Esophagus squamous epithelium (tissue), 5 donors: ENCODE data around the gene BIRC2. TPM values are rescaled to one million over a fixed set of nuclear protein-coding genes. Genes with fewer than 3 reads are reported as not detected.
"Not testable (repeated sequence)": the region's sequence is repeated elsewhere in the genome, so short reads cannot be mapped to it uniquely, and the experiment has no call there.

Experiments
- DNase-seq: peaks from one replicate; lab custom pipeline; 2025; lab: John Stamatoyannopoulos, UW
- H3K27ac ChIP-seq, 4 donors: fragments of 200-600 bp; sonication (generic); one replicate each; pipeline ENCODE4 v1.5.1; 2016 to 2019; ENCODE audit warnings: mild to moderate bottlenecking in 1 of 4
- H3K27me3 ChIP-seq, 4 donors: fragments of 200-600 bp; sonication (generic); 1 replicate in 3 of 4; 2 replicates in 1 of 4; pipeline versions ENCODE4 v1.5.1 to v1.6.0; 2017 to 2021; ENCODE audit warnings: antibody characterized with exemption in 1 of 4
- H3K36me3 ChIP-seq, 3 donors: fragments of 200-600 bp; sonication (generic); one replicate each; pipeline ENCODE4 v1.5.1; 2016 to 2019
- H3K4me1 ChIP-seq, 3 donors: fragments of 200-600 bp; sonication (generic); one replicate each; pipeline ENCODE4 v1.5.1; 2017 to 2019
- H3K4me3 ChIP-seq, 4 donors: fragments of 200-600 bp; sonication (generic); 1 replicate in 3 of 4; 2 replicates in 1 of 4; pipeline ENCODE4 v1.5.1; 2016 to 2019; ENCODE audit warnings: mild to moderate bottlenecking in 2 of 4, moderate library complexity in 1 of 4
- H3K9me3 ChIP-seq, 3 donors: fragments of 200-600 bp; sonication (generic); one replicate each; pipeline ENCODE4 v1.5.1; 2016 to 2019
- POLR2A ChIP-seq, 4 donors: fragments of 450-650 bp; IDR thresholded peaks; one replicate each; pipeline ENCODE4 v1.6.1; 2017; ENCODE audit warnings: antibody characterized with exemption in 4 of 4, mild to moderate bottlenecking in 4 of 4, moderate library complexity in 3 of 4
- WGBS, 2 donors: methylation state at CpG; one replicate each; pipeline ENCODE4 v1.1.5; 2018; 5-methylcytosine and 5-hydroxymethylcytosine counted together
- intact Hi-C: fragments of 100-400 bp; cut with DNase I; formaldehyde crosslinking; loops from one replicate; pipeline ENCODE4 v1.15.0; 2022
- total RNA-seq, 4 donors: library from RNA; depleted of rRNA; stranded (reverse); fragments of >200 nt; gene quantifications; one replicate each; pipeline ENCODE4 v1.1.0, GENCODE V29; 2016
- TF ChIP-seq, protein P1 (sequence below), 6 experiments: fragments of 450-650 bp in 4 of 6; fragments of 200-600 bp in 2 of 6; sonication (generic) in 2 of 6; IDR thresholded peaks; one replicate each; pipeline ENCODE4 v1.5.1; 2016 to 2019; ENCODE audit warnings: antibody characterized with exemption in 6 of 6, mild to moderate bottlenecking in 4 of 6, moderate library complexity in 4 of 6
- donor health status: DM: yes; HTN: yes; CAD: no.

Gene BIRC2
- total RNA-seq, 4 donors from 2014 or later = 18.9 to 38.7 (median 26.4) TPM

- no peaks in the 10 kb centered on the region for H3K27me3 ChIP-seq
- TF ChIP-seq, protein P1, sequence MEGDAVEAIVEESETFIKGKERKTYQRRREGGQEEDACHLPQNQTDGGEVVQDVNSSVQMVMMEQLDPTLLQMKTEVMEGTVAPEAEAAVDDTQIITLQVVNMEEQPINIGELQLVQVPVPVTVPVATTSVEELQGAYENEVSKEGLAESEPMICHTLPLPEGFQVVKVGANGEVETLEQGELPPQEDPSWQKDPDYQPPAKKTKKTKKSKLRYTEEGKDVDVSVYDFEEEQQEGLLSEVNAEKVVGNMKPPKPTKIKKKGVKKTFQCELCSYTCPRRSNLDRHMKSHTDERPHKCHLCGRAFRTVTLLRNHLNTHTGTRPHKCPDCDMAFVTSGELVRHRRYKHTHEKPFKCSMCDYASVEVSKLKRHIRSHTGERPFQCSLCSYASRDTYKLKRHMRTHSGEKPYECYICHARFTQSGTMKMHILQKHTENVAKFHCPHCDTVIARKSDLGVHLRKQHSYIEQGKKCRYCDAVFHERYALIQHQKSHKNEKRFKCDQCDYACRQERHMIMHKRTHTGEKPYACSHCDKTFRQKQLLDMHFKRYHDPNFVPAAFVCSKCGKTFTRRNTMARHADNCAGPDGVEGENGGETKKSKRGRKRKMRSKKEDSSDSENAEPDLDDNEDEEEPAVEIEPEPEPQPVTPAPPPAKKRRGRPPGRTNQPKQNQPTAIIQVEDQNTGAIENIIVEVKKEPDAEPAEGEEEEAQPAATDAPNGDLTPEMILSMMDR (IDR thresholded peaks at IDR 0.05) = no peak
- no peak for TF ChIP-seq POLR2A (IDR thresholded peaks at IDR 0.05)
- H3K27ac ChIP-seq = no peak overlapping the region
- no peak overlapping the region for H3K4me3 ChIP-seq
- 82 to 92% methylated on average over 3 of the region's 3 CpGs for WGBS, 2 donors
- intact Hi-C loops = no loop called here
- H3K9me3 ChIP-seq = no peaks in the 10 kb centered on the region
- H3K4me1 ChIP-seq = no peaks in the 10 kb centered on the region
- H3K36me3 ChIP-seq = peaks cover 0 to 56% (median 18%) of the 10 kb centered on the region in 3 donors
- DNase-seq = no peak
These were observed 21.5 kb downstream of the BIRC2 start for GRCh38 chr11:102368472-102368871.

GRCh38 chr11:102374633-102375424 is 27.8 kb downstream of the BIRC2 start:
- WGBS, 2 donors = 86 to 94% methylated on average over 13 to 15 of the region's 31 CpGs
- H3K27ac ChIP-seq, H3K9me3 ChIP-seq, H3K27me3 ChIP-seq, DNase-seq, intact Hi-C loops, H3K4me3 ChIP-seq: not testable (repeated sequence)
- H3K4me1 ChIP-seq = peaks cover 0 to 10% (median 0%) of the 10 kb centered on the region in 3 donors
- H3K36me3 ChIP-seq = peaks cover 0 to 50% (median 3%) of the 10 kb centered on the region in 3 donors

DNA sequence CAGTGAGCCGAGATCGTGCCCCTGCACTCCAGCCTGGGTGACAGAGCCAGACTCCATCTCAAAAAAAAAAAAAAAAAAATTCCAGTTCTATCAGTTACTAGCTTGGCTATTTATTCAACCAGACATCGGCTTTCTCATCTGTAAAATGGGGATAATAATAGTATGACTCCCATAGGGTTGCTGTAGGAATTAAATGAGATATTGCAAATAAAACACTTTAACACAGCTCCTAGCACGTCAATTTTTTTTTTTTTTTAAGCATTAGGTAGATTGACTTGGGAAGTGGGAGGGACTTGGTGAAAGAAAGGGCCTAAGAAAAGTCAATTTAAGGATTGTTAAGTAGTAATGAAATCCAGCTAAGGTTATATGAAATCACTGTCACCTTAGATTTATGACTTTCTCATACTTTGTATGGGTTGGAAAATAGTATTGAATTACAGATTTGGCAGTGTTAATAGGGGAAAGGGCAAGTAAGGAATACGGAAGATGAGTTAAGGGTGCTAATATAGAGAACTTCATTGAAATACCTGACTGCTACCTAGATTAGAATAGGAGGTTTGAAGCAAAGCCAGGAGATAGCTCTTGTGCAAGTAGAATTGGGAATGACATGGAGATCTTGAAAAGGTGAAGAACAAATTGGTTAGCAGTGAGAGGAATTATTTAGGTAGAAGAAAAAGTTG is 28.8 kb downstream of the BIRC2 start:
- no peaks in the 10 kb centered on the region for H3K9me3 ChIP-seq
- H3K36me3 ChIP-seq = peaks cover 0 to 61% (median 3%) of the 10 kb centered on the region in 3 donors
- no peak overlapping the region for H3K4me3 ChIP-seq
- H3K27ac ChIP-seq = no peak overlapping the region
- H3K4me1 ChIP-seq = peaks cover 0 to 10% (median 0%) of the 10 kb centered on the region in 3 donors
- intact Hi-C loops = no loop called here
- no peaks in the 10 kb centered on the region for H3K27me3 ChIP-seq
- 87 to 97% methylated on average over 5 of the region's 5 CpGs for WGBS, 2 donors
- TF ChIP-seq, protein P1 (IDR thresholded peaks at IDR 0.05) = no peak
- no peak for TF ChIP-seq POLR2A (IDR thresholded peaks at IDR 0.05)
- no peak for DNase-seq

DNA sequence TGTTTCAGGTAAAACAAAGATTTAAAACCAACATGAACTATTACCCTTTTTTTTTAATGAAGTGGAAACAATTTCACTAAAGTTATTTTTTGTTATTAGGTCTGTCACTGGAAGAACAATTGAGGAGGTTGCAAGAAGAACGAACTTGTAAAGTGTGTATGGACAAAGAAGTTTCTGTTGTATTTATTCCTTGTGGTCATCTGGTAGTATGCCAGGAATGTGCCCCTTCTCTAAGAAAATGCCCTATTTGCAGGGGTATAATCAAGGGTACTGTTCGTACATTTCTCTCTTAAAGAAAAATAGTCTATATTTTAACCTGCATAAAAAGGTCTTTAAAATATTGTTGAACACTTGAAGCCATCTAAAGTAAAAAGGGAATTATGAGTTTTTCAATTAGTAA is 30.9 kb downstream of the BIRC2 start:
- Histone ChIP-seq H3K27me3 (no peaks in the 10 kb centered on the region), H3K36me3 (peaks cover 3 to 76% (median 5%) of the 10 kb centered on the region in 3 donors), H3K9me3 (no peaks in the 10 kb centered on the region), H3K4me3 (no peak overlapping the region), H3K4me1 (peaks cover 0 to 10% (median 0%) of the 10 kb centered on the region in 3 donors), H3K27ac (no peak overlapping the region)
- WGBS, 2 donors = 86% methylated on average over 2 of the region's 2 CpGs
- intact Hi-C loops = no loop called here
- TF ChIP-seq POLR2A (IDR thresholded peaks at IDR 0.05) = no peak
- TF ChIP-seq, protein P1 (IDR thresholded peaks at IDR 0.05) = no peak
- no peak for DNase-seq

- no peak for DNase-seq
- no peaks in the 10 kb centered on the region for H3K27me3 ChIP-seq
- peaks cover 3 to 79% (median 5%) of the 10 kb centered on the region in 3 donors for H3K36me3 ChIP-seq
- H3K4me3 ChIP-seq = no peak overlapping the region
- TF ChIP-seq POLR2A (IDR thresholded peaks at IDR 0.05) = no peak
- TF ChIP-seq, protein P1 (IDR thresholded peaks at IDR 0.05) = no peak
- peaks cover 0 to 10% (median 0%) of the 10 kb centered on the region in 3 donors for H3K4me1 ChIP-seq
- H3K9me3 ChIP-seq = no peaks in the 10 kb centered on the region
- intact Hi-C loops = no loop called here
- H3K27ac ChIP-seq = no peak overlapping the region
These were observed 31.8 kb downstream of the BIRC2 start for GRCh38 chr11:102378818-102379217.
